ELR (cell line): ENCODE results near the gene SLC2A14.
A peak's percentile ranks its signal among the peaks of the same experiment; 100 is the strongest.
"Not testable (repeated sequence)": the region's sequence is repeated elsewhere in the genome, so short reads cannot be mapped to it uniquely, and the experiment has no call there.

Source experiments
- DNase-seq: peaks from one replicate; pipeline ENCODE4 v3.0.0-alpha.2; 2015; ENCODE audit warnings: low read depth

The SLC2A14 gene

GRCh38 chr12:7869137-7869536 lies 3.6 kb downstream of the SLC2A14 start:
- peak; percentile 48 for DNase-seq

- peak; percentile 15 for DNase-seq
These were observed 4.3 kb downstream of the SLC2A14 start for GRCh38 chr12:7868391-7868790.

GRCh38 chr12:7864601-7865150 lies 8.0 kb downstream of the SLC2A14 start:
- DNase-seq, result no peak

- DNase-seq, result not testable (repeated sequence)
These were observed 9.8 kb downstream of the SLC2A14 start for GRCh38 chr12:7862814-7863348.

- DNase-seq, result not testable (repeated sequence)
These were observed 10.4 kb downstream of the SLC2A14 start for GRCh38 chr12:7862301-7862700.

- peak; percentile 53 for DNase-seq
These were observed 13.2 kb downstream of the SLC2A14 start for GRCh38 chr12:7859552-7859951.

- no peak for DNase-seq
These were observed 14.7 kb downstream of the SLC2A14 start for GRCh38 chr12:7857971-7858370.

GRCh38 chr12:7856516-7856915 lies 16.2 kb downstream of the SLC2A14 start:
- no peak for DNase-seq

- no peak for DNase-seq
These were observed 19.2 kb downstream of the SLC2A14 start for GRCh38 chr12:7853557-7853956.

GRCh38 chr12:7851622-7852081 lies 21.1 kb downstream of the SLC2A14 start:
- not testable (repeated sequence) for DNase-seq

- DNase-seq, result not testable (repeated sequence)
These were observed 22.6 kb downstream of the SLC2A14 start for GRCh38 chr12:7850099-7850498.

- DNase-seq, result not testable (repeated sequence)
These were observed 24.7 kb downstream of the SLC2A14 start for GRCh38 chr12:7848098-7848422.

GRCh38 chr12:7847226-7848097 lies 25.3 kb downstream of the SLC2A14 start:
- DNase-seq, result not testable (repeated sequence)

GRCh38 chr12:7844116-7844515 lies 28.6 kb downstream of the SLC2A14 start:
- DNase-seq, result no peak

GRCh38 chr12:7843583-7843982 lies 29.1 kb downstream of the SLC2A14 start:
- not testable (repeated sequence) for DNase-seq

- not testable (repeated sequence) for DNase-seq
These were observed 29.6 kb downstream of the SLC2A14 start for GRCh38 chr12:7843149-7843548.

- DNase-seq, result not testable (repeated sequence)
These were observed 30.3 kb downstream of the SLC2A14 start for GRCh38 chr12:7842444-7842843.

GRCh38 chr12:7839848-7840247 lies 32.9 kb downstream of the SLC2A14 start:
- DNase-seq, result not testable (repeated sequence)

- DNase-seq, result not testable (repeated sequence)
These were observed 33.5 kb downstream of the SLC2A14 start for GRCh38 chr12:7839226-7839625.

GRCh38 chr12:7837366-7837765 lies 35.3 kb downstream of the SLC2A14 start:
- DNase-seq, result no peak

- DNase-seq, result no peak
These were observed 36.9 kb downstream of the SLC2A14 start for GRCh38 chr12:7835766-7836165.

GRCh38 chr12:7835116-7835515 lies 37.6 kb downstream of the SLC2A14 start:
- DNase-seq, result no peak

- no peak for DNase-seq
These were observed 38.0 kb downstream of the SLC2A14 start for GRCh38 chr12:7834701-7835100.
